Measurements from ENCODE around the gene DNAJC5G. TPM values are rescaled to one million over a fixed set of nuclear protein-coding genes. Genes with fewer than 3 reads are reported as not detected.

The DNAJC5G gene
- total RNA-seq, 1 donor from 2014 or later, result not detected

DNA sequence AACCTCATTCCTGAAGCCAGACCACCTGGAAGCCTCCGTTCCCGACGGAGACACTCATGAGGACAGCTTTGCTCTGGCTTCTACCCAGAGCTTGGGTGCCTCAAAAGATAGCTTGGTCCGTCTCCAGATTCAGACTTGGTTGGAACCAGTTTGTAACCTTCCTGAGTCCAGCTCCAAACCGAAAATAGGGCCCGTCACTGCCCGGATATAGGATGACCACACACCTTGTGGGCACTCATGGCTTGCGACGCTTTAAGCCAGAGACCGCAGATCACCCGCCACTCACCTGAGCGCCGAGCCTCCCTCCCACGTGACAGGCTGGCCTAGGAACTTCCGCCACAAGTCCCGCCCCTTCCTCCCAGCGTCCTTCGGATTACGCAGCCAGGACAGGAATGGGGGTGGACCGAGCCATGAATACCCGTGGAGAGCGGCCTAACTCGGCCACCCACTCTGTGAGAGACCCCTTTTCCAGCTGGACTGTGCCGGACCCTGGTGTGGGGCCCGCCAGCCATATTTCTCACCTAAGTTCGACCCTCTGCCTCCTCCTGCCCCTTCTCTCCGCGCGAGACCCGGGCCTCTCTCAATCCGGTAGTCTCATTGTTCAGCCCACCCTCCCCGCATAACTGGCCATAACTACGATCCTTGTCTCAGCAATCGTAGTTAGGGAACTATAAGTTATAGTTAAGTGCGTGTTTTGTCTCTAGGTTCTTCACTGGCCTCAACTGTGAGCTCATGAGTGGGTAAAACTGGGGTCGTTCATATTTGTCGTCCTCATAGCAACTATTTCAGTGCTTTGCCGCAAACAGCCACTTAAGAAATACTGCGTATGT, 47.7 kb downstream of the DNAJC5G start, which contains the start of gene MPV17:
MPV17 (minus strand) TSS at position 332 of the 830 bp plus-strand sequence. CDS start 580 bp downstream, outside the sequence.
- H3K9me3 Mint-ChIP-seq, result no peaks in the 10 kb centered on the region
- H3K36me3 Mint-ChIP-seq (ENCODE audit: low read depth), result peaks cover 12% of the 10 kb centered on the region
- H3K4me3 Mint-ChIP-seq, result peak within 1 kb of the TSS; percentile 93
- H3K4me1 Mint-ChIP-seq, result peaks cover 25% of the 10 kb centered on the region
- no peaks in the 10 kb centered on the region for H3K27me3 Mint-ChIP-seq (ENCODE audit: low read depth)
- H3K27ac Mint-ChIP-seq (ENCODE audit: unreplicated experiment), result peak within 1 kb of the TSS; percentile 98
- TF ChIP-seq, protein P1, sequence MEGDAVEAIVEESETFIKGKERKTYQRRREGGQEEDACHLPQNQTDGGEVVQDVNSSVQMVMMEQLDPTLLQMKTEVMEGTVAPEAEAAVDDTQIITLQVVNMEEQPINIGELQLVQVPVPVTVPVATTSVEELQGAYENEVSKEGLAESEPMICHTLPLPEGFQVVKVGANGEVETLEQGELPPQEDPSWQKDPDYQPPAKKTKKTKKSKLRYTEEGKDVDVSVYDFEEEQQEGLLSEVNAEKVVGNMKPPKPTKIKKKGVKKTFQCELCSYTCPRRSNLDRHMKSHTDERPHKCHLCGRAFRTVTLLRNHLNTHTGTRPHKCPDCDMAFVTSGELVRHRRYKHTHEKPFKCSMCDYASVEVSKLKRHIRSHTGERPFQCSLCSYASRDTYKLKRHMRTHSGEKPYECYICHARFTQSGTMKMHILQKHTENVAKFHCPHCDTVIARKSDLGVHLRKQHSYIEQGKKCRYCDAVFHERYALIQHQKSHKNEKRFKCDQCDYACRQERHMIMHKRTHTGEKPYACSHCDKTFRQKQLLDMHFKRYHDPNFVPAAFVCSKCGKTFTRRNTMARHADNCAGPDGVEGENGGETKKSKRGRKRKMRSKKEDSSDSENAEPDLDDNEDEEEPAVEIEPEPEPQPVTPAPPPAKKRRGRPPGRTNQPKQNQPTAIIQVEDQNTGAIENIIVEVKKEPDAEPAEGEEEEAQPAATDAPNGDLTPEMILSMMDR (conservative IDR thresholded peaks at IDR 0.05), result no peak
- peak; percentile 76 for DNase-seq (ENCODE audit: low read depth, low spot score)

- no peaks in the 10 kb centered on the region for H3K9me3 Mint-ChIP-seq
- DNase-seq (ENCODE audit: low read depth, low spot score), result no peak
- peaks cover 19% of the 10 kb centered on the region for H3K36me3 Mint-ChIP-seq (ENCODE audit: low read depth)
- peaks cover 25% of the 10 kb centered on the region for H3K4me1 Mint-ChIP-seq
- peak overlapping the region; percentile 93 for H3K4me3 Mint-ChIP-seq
- H3K27ac Mint-ChIP-seq (ENCODE audit: unreplicated experiment), result peak overlapping the region; percentile 98
- no peaks in the 10 kb centered on the region for H3K27me3 Mint-ChIP-seq (ENCODE audit: low read depth)
- TF ChIP-seq, protein P1 (conservative IDR thresholded peaks at IDR 0.05), result no peak
Measured at GRCh38 chr2:27323596-27324285, 48.5 kb downstream of the DNAJC5G start.

DNA sequence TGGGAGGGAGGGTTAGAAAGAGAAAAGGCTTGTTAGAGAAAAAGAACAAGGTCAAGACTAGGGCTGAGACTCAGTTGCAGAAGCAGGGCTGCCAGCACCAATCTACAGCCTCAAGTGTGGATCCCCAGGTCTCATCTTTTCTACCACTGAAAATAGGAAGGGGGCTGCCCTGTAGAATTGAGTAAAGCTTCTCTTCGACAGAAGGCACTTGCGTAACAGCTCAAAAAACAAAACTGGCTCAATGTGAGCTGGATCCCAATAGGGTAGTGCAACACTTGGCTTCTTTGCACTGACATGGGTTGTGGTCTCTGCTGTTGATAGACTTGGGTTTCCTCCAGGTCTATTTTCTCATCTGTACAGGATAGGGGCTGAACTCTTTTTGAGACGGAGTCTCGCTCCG, 49.5 kb downstream of the DNAJC5G start:
- TF ChIP-seq, protein P1 (conservative IDR thresholded peaks at IDR 0.05), result no peak
- DNase-seq (ENCODE audit: low read depth, low spot score), result no peak
- H3K27ac Mint-ChIP-seq (ENCODE audit: unreplicated experiment), result peak overlapping the region; percentile 0

More for the DNA sequence above, 49.5 kb downstream of the DNAJC5G start:
- H3K9me3 Mint-ChIP-seq, result no peaks in the 10 kb centered on the region
- H3K4me1 Mint-ChIP-seq, result peaks cover 25% of the 10 kb centered on the region
- H3K4me3 Mint-ChIP-seq, result peak overlapping the region; percentile 61
- H3K27me3 Mint-ChIP-seq (ENCODE audit: low read depth), result no peaks in the 10 kb centered on the region
- peaks cover 19% of the 10 kb centered on the region for H3K36me3 Mint-ChIP-seq (ENCODE audit: low read depth)

Other genes with a start within 250 kb of the DNAJC5G start
- gene TMEM214, start 242.5 kb upstream of the DNAJC5G start, total RNA-seq, result 54.0 and 55.2 TPM in 2 replicates
- 67.2 and 67.7 TPM in 2 replicates for gene AGBL5, start 223.8 kb upstream of the DNAJC5G start, total RNA-seq
- 232 and 236 TPM in 2 replicates for gene OST4, start 203.8 kb upstream of the DNAJC5G start, total RNA-seq
- gene EMILIN1, start 196.8 kb upstream of the DNAJC5G start, total RNA-seq, result 22.6 and 24.1 TPM in 2 replicates
- 10.0 and 10.6 TPM in 2 replicates for gene KHK, start 188.7 kb upstream of the DNAJC5G start, total RNA-seq
- 1.3 and 2.1 TPM in 2 replicates for gene CGREF1, start 156.3 kb upstream of the DNAJC5G start, total RNA-seq
- 0.47 and 0.82 TPM in 2 replicates for gene ABHD1, start 151.6 kb upstream of the DNAJC5G start, total RNA-seq
- 52.5 and 56.3 TPM in 2 replicates for gene PREB, start 140.8 kb upstream of the DNAJC5G start, total RNA-seq
- not detected in 2 replicates for gene PRR30, start 136.0 kb upstream of the DNAJC5G start, total RNA-seq
- gene TCF23, start 126.4 kb upstream of the DNAJC5G start, total RNA-seq, result not detected in 2 replicates
- 86.3 and 86.6 TPM in 2 replicates for gene ATRAID, start 63.4 kb upstream of the DNAJC5G start, total RNA-seq
- 129 and 140 TPM in 2 replicates for gene SLC5A6, start 63.2 kb upstream of the DNAJC5G start, total RNA-seq
- gene CAD, start 58.1 kb upstream of the DNAJC5G start, total RNA-seq, result 117 and 127 TPM in 2 replicates
- gene SLC30A3, start 12.4 kb upstream of the DNAJC5G start, total RNA-seq, result 0.48 and 0.93 TPM in 2 replicates
- gene TRIM54, start 7.0 kb downstream of the DNAJC5G start, total RNA-seq, result not detected in 2 replicates
- 1.6 and 1.9 TPM in 2 replicates for gene UCN, start 33.0 kb downstream of the DNAJC5G start, total RNA-seq
- 84.5 and 90.7 TPM in 2 replicates for gene MPV17, start 47.7 kb downstream of the DNAJC5G start, total RNA-seq
- 109 and 114 TPM in 2 replicates for gene GTF3C2, start 81.3 kb downstream of the DNAJC5G start, total RNA-seq
- 72.5 TPM in 2 replicates for gene EIF2B4, start 94.9 kb downstream of the DNAJC5G start, total RNA-seq
- gene SNX17, start 95.2 kb downstream of the DNAJC5G start, total RNA-seq, result 104 and 109 TPM in 2 replicates
- gene ZNF513, start 105.3 kb downstream of the DNAJC5G start, total RNA-seq, result 26.5 and 27.9 TPM in 2 replicates
- 157 and 163 TPM in 2 replicates for gene PPM1G, start 134.2 kb downstream of the DNAJC5G start, total RNA-seq
- gene NRBP1, start 153.2 kb downstream of the DNAJC5G start, total RNA-seq, result 107 TPM in 2 replicates
- gene KRTCAP3, start 166.9 kb downstream of the DNAJC5G start, total RNA-seq, result 5.5 and 6.9 TPM in 2 replicates
- gene IFT172, start 214.3 kb downstream of the DNAJC5G start, total RNA-seq, result 37.0 and 38.4 TPM in 2 replicates
- gene FNDC4, start 219.8 kb downstream of the DNAJC5G start, total RNA-seq, result 14.2 and 17.4 TPM in 2 replicates
- 0.42 TPM in 1 of 2 replicates, not detected in the other for gene GCKR, start 221.4 kb downstream of the DNAJC5G start, total RNA-seq

All from neural crest cell (in vitro differentiated cells).